ENCODE measurements around the gene AKAP13.

DNA sequence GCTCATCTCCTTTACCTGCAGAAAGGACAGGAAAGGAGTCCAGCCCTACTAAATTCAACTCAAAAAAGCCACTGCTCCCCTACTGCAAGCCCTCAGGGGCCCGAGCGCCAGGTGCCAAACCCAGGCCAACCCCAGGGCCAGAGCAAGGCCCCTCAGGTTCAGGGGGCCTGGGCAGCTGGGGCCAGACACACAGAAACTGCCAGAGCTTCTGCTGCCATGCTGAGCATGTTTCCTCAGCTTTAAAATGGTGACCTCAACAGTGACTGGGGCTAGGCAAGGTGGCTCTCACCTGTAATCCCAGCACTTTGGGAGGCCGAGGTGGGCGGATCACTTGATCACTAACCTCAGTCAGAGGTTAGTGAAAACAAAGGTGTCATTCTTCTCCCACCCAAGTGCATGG is 375.5 kb downstream of the AKAP13 start:
- TF ChIP-seq, protein P1, sequence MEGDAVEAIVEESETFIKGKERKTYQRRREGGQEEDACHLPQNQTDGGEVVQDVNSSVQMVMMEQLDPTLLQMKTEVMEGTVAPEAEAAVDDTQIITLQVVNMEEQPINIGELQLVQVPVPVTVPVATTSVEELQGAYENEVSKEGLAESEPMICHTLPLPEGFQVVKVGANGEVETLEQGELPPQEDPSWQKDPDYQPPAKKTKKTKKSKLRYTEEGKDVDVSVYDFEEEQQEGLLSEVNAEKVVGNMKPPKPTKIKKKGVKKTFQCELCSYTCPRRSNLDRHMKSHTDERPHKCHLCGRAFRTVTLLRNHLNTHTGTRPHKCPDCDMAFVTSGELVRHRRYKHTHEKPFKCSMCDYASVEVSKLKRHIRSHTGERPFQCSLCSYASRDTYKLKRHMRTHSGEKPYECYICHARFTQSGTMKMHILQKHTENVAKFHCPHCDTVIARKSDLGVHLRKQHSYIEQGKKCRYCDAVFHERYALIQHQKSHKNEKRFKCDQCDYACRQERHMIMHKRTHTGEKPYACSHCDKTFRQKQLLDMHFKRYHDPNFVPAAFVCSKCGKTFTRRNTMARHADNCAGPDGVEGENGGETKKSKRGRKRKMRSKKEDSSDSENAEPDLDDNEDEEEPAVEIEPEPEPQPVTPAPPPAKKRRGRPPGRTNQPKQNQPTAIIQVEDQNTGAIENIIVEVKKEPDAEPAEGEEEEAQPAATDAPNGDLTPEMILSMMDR (conservative IDR thresholded peaks at IDR 0.05) = no peak
- no peak for TF ChIP-seq ZFX (IDR thresholded peaks at IDR 0.05)

Data from C4-2B (cell line).